Ecto neural progenitor cell (in vitro differentiated cells): ENCODE data around the gene ANKFY1.

ENCODE experiments used
- DNase-seq: peaks from one replicate; pipeline ENCODE4 v3.0.0-alpha.2; 2018; ENCODE audit warnings: low spot score

The ANKFY1 gene, protein sequence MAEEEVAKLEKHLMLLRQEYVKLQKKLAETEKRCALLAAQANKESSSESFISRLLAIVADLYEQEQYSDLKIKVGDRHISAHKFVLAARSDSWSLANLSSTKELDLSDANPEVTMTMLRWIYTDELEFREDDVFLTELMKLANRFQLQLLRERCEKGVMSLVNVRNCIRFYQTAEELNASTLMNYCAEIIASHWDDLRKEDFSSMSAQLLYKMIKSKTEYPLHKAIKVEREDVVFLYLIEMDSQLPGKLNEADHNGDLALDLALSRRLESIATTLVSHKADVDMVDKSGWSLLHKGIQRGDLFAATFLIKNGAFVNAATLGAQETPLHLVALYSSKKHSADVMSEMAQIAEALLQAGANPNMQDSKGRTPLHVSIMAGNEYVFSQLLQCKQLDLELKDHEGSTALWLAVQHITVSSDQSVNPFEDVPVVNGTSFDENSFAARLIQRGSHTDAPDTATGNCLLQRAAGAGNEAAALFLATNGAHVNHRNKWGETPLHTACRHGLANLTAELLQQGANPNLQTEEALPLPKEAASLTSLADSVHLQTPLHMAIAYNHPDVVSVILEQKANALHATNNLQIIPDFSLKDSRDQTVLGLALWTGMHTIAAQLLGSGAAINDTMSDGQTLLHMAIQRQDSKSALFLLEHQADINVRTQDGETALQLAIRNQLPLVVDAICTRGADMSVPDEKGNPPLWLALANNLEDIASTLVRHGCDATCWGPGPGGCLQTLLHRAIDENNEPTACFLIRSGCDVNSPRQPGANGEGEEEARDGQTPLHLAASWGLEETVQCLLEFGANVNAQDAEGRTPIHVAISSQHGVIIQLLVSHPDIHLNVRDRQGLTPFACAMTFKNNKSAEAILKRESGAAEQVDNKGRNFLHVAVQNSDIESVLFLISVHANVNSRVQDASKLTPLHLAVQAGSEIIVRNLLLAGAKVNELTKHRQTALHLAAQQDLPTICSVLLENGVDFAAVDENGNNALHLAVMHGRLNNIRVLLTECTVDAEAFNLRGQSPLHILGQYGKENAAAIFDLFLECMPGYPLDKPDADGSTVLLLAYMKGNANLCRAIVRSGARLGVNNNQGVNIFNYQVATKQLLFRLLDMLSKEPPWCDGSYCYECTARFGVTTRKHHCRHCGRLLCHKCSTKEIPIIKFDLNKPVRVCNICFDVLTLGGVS

DNA sequence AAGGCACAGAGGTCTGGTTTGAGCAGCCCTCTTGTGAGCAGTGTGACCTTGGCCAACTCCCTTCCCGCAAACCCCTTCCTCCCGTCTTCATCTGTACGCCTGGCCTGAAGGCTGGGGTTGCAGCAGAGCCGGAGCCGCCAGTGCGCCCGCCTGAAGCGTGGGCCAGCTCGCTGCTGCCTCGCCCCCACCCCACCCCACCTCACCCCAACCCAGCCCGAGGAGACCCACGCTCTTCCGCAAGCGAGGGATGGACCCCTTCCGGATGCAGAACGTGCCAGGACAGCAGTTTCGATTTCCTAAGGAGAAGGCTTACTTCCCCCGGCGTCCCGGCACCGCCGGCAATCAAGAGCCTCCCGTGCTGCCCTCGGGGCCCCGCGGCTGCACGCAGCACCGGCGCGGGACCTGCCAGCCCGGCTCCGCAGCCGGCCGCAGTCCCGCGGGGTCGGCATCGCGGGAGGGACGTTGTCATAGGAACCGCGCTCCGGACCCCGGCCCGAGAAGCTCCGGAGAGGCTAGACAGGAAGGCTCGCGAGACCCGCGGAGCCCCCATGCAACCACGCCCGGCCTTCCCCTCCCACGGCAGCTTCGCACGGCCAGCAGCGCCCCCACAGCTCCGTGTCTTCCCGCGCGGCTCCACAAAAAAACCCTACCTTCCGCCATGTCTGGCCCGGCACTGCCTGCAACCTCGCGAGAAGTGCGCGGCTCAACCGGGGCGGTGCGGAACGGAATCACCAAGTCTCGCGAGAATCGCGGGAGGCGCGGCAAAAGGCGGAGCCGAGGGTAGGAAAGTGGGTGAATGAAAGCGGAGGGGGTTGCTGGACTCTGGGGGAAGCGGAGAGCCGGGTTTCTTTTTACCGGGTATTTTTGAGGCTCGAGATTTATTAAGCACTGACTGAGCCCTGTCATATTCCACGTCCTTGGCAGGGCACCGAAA lies at the start of gene ANKFY1:
TSS of gene ANKFY1 (minus strand) at position 698 of the 934 bp plus-strand sequence. CDS start at position 660, 38 bp downstream.
- peak; percentile 99 for DNase-seq

DNA sequence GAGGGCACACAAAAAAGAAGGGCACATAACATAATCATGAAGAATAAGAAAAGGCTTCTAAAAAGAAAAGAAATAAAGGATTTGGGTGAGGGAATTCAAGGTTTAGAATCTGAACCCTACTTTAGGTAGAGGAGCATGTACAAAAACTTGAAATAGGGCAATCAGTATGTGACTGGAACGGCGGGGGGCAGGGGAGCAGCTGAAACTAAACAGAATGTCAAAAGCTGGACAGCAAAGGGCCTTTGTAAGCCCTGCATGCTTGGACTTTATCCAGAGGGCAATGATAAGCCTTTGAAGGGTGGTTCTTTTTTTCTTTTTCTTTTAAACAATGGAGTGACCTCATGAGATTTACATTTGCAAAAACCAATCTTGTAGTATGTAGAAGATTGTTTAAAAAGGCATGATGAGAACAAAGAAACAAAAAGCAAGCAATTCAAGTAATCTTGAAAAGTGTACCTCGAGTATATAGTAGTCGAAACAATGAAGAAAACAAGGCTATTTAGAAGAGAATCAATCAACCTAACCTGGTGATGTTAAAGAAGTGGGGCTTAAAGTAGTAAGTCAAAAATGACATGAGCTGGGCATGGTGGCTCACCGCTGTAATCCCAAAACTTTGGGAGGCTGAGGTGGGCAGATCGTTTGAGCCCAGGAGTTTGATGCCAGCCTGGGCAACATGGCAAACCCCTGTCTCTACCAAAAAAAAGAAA lies 46.7 kb upstream of the ANKFY1 start:
- DNase-seq: no peak

DNA sequence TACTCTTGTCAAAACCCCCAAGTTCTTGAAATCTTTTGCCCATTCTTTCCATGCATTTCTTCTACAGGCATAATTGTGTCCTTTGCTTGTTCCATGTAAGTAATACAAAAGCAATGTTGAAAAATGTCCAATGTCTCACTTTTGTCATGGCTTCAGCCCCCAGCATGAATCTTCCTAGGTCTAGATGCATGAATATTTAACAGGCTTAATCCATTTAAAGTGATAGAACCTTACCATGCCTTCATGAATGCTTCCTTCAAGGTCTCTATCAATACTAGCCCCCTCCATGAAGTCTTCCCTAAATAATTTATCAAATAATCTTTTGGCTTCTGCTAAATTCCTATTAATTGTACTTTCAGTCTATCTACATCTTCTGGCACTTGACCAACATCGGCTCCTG lies 46.1 kb upstream of the ANKFY1 start:
- no peak for DNase-seq

DNA sequence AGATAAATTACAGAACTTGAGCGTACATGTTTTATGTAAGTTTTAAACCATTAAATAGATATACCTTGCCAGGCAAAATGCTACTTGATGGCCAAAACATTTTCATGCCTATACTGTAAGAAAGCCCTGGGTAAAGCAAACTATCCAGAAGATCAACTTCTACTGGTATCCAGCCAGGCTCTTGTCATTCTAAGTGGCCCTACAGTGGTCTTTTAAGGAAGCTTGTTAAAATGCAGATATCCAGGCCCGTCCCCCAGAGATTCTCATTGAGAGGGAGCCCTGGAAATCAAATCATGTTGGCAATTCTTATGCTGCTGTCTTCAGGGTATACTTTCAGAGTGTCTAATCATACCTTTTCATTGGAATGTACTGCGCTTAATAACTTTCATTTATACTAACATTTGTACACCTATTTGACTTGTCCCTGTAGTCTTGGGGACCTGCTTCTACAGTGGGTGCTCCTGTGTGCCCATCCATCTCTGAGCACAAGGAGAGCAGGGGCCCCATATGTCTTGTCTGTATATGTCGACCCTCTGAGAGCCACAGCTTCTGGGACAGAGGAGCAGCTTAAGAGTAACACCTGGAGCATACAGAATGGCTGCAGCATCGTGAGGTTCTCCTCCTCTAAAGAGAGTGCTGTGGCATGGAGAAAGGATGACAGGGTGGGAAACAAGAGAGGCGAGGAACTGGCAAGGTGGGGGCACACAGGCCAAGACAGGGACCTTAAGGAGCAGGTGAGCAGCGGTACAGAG lies 43.6 kb upstream of the ANKFY1 start:
- no peak for DNase-seq

DNA sequence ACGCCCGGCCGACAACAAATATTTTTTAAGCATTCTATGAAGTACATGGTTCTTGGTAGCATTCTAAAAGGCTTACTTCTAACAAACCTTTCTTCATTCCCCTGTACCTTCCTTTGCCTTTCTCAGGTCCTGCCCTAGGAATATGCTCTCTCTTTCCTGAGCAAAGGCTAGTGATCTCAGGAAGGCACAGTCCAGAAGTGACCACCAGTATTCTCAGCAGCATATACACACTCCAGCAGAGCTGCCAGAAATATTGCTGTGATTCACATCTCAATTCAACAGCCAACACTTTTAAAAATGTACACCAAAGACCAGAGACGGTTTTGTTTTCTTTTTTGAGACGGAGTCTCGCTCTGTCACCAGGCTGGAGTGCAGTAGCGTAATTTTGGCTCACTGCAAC lies 41.4 kb upstream of the ANKFY1 start:
- no peak for DNase-seq

DNA sequence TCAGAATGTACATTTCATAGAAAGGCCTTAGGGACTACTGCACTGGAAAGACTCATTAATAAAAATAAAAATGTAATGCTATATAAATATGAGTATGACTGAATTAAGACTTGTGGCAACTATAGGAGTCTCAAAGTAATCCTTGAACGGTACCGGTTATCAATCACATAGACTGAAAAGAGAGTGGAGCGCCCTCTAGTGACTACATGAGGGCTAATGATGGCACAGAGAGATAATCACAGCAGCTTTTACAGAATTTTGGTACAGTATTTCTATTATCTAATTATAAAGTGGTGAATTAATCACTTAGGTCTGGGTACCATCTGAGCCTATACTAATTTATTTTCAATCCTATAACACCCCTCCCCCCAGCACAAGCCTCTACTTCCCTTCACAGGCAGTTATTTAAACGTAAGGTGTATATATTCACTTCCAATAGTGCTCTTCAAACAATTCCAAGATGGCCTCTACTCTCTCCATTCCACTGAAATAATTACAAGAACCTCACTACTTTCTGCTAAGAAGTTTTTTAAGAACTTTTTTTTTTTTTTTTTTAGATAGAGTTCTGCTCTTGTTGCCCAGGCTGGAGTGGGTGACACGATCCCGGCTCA lies 40.7 kb upstream of the ANKFY1 start:
- DNase-seq: no peak

DNA sequence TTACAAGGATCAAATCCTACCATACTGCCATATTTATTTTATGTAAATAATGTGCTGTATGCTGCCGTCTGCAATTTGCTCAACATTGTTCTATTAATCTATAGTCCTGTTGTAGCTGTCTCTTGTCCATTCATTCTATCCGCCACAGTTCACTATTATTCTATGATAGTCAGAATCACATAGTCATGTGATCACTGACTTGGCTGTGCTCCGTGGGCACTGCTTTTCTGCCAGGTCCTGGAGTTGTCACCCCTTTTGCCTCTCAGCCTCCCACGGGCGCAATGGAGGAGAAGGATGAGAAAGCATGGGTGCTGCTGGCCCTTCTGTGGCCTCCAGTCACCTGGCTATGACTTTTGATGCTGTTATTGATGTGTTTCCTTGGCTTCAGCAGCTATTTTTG lies 37.3 kb upstream of the ANKFY1 start:
- no peak for DNase-seq

DNA sequence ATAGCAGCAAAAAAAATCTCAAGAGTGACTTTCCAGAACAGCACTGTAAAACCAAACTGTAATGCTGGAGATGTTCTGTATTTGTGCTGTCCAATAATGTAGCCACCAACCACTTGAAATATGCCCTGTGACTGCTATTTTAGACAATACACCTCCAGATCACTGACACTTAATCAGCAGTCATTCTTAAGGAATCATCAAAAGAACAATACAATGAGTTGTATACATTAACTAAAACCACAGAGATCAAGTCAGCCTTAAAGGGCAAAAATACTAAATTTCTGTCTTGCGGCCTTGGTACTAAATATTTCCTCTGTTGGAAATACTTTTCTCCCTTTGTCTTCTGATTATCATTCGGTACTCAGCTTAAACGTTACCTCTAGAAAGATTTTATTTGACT lies 33.6 kb upstream of the ANKFY1 start:
- no peak for DNase-seq

DNA sequence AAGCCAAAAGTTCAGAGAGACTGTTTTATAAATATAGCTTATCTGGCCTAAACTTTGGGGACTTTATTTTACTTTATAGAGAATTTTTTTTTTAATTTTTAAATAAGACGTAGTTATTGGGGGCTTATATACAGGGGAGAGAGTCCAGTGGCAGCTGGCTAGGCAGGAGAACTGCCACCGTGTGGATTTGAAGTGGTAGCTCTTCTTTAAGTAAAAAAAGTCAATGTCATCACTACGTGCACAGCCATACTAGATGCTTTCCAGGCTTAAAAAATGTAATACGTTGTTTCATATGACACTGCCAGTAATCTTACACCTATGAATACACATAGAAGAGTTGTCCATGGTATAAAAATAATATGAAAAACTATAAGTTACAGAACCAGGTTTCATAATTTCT lies 31.9 kb upstream of the ANKFY1 start:
- DNase-seq: no peak

DNA sequence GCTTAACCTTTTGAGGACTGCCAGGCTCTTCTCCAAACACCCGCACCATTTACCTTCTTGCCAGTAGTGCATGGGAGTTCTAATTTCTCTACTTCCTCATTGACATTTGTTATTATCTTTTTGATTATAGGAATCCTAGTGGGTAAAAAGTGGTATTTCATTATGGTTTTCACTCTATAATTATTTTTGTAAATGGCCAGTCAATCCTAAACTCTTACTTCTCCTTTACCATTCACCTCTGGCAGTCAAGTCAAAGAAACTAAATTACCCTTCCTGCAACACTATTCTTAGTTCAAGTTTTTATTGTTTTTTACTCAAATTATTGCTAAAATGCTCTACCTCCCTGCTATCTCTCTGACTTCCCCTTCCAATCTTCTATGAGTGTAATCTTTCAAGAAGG lies 29.8 kb upstream of the ANKFY1 start:
- DNase-seq: no peak

DNA sequence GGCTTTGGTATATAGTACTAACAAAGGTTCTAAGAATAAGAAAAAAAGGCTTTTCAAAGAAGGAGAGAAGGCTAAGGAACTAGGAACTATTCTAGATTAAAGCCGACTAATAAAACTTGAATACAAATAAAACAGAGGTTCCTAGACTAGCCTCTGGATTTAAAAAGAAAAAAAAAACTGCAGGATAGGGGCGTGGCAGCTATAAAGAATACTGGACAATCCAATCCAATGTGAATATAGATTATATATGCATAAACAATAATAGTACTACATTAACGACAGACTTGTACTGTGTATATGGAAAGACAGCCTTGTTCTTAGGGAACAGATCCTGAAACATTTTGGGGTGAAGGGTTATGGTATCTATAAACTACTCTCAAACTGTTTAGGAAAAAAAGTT lies 23.9 kb upstream of the ANKFY1 start:
- no peak for DNase-seq

DNA sequence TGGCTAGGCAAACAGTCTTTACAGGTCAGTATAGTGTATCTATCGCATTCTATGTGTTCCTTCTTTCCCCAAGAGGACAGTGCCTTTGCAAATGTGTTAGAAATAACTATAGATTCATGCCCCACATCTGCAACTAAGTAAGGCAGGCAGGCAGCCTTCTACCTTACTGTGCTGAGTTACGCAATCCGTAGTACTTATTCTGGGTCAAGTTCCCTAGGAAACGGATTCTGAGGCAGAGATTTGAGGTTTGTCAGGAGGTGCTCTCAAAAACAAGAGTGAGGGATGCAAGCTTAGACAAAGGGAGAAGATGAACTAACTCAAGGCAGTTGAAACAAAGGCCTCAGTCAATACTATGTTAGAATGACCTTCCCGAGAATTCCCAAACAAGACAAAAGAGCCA lies 12.7 kb upstream of the ANKFY1 start:
- DNase-seq: no peak

DNA sequence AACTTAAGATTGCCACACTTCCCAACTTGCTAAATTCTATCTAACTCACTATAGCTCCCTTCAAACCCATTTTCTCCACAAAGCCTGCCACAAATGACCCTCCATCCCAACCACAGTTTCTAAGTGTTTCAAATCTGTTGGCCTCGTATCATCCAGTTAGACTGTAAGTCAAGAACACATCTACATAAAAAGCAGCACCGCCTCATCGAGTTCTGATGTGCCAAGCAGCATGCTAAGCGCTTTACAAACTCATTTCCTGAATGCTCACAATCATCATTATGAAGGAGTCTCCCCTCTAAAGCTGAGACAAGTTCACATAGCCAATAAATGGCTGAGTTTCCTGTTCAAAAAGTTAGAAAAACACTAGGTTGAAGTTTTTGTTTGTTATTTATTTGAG lies 9.2 kb upstream of the ANKFY1 start:
- no peak for DNase-seq

DNA sequence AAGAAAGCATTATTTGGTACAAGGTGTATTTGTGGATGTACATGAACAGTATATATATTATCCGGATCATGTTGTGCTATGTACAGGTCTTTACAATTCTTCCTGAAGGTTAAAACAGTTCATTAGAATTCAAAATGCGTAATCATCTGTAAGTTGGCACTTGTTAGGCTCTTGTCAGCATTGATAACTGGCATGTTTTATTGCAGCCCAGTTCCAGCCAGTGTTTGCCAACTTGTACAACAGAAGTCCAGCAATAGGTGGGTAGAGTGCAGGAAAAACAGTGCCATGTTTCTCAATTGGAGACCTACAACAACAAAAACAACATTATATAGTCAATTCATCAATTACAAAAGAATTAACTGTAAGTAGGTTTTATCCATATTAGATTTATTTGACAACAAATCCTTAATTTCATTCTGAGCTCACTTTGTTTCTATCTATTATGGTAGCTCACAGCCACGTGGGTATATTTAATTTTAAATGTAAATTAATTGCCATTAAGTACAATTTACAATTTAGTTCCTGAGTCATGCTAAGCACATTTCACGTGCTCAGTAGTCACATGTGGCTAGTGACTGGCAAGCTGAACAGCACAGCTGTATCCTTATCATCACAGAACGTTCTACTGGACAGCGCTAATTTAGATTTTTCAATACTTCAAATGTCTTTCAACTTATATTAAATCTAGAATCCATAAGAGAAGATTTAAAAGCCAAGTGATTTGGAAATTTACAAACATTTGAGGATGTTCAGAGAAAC lies 8.6 kb upstream of the ANKFY1 start:
- no peak for DNase-seq

DNA sequence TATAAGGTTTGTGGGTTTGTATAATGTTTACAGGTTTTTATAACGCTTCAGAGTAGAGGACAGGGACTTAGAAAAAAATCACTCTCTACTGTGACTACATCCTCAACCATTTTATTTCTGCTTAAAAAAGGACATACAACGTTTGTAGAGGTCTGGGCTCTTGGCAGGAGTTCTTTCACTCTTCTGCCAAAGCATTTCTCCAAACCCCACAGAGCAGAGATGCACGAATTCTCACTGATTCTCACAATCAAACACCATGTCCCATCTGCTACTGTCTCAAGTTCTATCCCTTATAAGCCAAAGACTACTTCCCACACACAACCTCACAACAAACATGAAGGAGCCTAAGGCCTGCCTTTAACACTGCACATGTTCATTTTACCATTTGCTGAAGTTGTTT lies 7.0 kb upstream of the ANKFY1 start:
- no peak for DNase-seq

DNA sequence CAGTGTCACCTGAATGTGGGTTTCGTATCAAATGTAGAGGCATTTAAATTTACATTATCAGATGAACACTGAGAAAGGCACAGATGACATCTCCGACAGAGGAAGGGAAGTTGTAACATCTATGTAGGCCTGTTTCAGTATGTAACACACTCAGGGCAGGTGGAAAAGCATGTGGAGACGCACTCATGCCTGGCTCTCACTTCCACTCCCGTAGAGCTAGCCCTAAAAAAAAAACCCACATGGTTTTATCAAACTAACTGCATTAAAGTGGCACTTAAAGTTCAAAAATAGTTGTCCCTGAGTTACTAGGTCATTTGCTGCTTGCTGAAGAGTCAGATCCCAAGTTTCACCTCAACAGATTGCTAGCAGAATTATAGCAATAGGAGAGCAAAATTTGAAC lies 6.1 kb upstream of the ANKFY1 start:
- no peak for DNase-seq

DNA sequence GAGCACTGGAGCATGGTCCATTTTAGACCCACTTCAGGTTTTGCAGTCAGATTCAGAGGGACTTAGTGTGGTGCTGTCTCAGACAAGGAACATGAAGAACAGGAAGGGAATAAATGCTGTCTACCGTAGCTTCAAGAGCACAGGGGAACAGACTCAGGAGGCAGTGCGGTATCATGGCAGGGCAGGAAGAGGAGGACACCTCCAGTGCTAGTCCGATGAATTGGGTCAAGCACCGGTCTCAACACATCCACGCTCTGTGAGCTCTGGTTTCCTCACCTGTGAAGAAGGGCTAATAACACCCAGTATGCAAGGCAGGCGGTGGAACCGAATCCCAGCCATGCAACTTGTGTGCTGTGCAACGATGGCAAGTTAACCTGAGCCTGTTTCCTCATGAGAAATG lies 3.6 kb upstream of the ANKFY1 start:
- DNase-seq: no peak

DNA sequence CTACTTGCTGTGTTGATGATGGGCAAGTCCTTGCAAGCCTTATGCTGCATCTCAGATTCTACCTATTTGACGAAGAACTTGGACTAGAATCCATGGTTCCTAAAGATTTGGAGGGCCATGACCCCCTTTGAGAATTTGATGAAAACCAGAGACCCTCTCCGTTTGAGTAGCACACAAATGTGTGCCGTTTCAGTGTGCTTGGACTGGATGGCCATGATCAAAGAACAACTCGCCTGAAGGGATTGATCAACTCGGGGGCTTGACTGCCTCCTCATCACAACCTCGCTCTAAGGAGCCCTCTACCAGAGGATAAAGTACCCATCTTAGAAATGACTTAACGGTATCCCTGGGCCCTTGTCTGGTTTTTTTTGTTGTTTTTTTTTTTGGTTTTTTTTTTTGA lies 2.8 kb upstream of the ANKFY1 start:
- DNase-seq: peak; percentile 21

DNA sequence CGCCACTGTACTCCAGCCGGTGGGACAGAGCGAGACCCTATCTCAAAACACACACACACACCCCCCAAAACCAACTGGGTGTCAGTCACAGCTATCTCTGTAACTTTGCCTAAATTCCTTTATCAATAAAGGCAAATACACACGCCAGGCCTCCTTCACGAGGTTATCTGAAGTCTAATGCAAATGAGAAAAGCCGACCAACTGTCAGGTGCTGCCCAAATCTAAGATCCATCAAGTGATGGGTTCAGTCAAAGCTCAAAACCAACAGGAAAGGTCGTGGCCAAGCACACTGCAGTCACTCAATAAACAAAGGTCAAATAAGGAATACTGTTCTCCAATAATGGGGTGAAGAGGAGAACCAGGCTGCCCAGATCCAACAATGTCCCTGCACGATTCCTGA lies 1.1 kb downstream of the ANKFY1 start:
- no peak for DNase-seq
